ENCODE measurements around the gene PDZRN4.
"Not testable (repeated sequence)": the region's sequence is repeated elsewhere in the genome, so short reads cannot be mapped to it uniquely, and the experiment has no call there.

PDZRN4 gene

GRCh38 chr12:41310367-41310766 is 122.2 kb downstream of the PDZRN4 start:
- TF ChIP-seq, protein P1, sequence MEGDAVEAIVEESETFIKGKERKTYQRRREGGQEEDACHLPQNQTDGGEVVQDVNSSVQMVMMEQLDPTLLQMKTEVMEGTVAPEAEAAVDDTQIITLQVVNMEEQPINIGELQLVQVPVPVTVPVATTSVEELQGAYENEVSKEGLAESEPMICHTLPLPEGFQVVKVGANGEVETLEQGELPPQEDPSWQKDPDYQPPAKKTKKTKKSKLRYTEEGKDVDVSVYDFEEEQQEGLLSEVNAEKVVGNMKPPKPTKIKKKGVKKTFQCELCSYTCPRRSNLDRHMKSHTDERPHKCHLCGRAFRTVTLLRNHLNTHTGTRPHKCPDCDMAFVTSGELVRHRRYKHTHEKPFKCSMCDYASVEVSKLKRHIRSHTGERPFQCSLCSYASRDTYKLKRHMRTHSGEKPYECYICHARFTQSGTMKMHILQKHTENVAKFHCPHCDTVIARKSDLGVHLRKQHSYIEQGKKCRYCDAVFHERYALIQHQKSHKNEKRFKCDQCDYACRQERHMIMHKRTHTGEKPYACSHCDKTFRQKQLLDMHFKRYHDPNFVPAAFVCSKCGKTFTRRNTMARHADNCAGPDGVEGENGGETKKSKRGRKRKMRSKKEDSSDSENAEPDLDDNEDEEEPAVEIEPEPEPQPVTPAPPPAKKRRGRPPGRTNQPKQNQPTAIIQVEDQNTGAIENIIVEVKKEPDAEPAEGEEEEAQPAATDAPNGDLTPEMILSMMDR (IDR thresholded peaks at IDR 0.05; ENCODE audit: low read depth, low read length, missing control alignments), result no peak
- H3K4me3 ChIP-seq (ENCODE audit: low read depth, low read length), result no peak overlapping the region
- no peak for DNase-seq (ENCODE audit: low read depth)
- in situ Hi-C loops (cut with HindIII; ENCODE audit: low sequenced_read_pairs), result no loop called here

GRCh38 chr12:41311883-41312282 is 123.8 kb downstream of the PDZRN4 start:
- TF ChIP-seq, protein P1 (IDR thresholded peaks at IDR 0.05; ENCODE audit: low read depth, low read length, missing control alignments), result no peak
- in situ Hi-C loops (cut with HindIII; ENCODE audit: low sequenced_read_pairs), result no loop called here
- no peak overlapping the region for H3K4me3 ChIP-seq (ENCODE audit: low read depth, low read length)
- DNase-seq (ENCODE audit: low read depth), result no peak

- H3K4me3 ChIP-seq (ENCODE audit: low read depth, low read length); in situ Hi-C loops (cut with HindIII; ENCODE audit: low sequenced_read_pairs): not testable (repeated sequence)
Measured at GRCh38 chr12:41312451-41312850, 124.3 kb downstream of the PDZRN4 start.

GRCh38 chr12:41325336-41325735 is 137.2 kb downstream of the PDZRN4 start:
- TF ChIP-seq, protein P1 (IDR thresholded peaks at IDR 0.05; ENCODE audit: low read depth, low read length, missing control alignments), result no peak
- DNase-seq (ENCODE audit: low read depth), result no peak
- in situ Hi-C loops (cut with HindIII; ENCODE audit: low sequenced_read_pairs), result no loop called here
- no peak overlapping the region for H3K4me3 ChIP-seq (ENCODE audit: low read depth, low read length)

More at GRCh38 chr12:41312451-41312850, 124.3 kb downstream of the PDZRN4 start:
- DNase-seq (ENCODE audit: low read depth), result not testable (repeated sequence)

- H3K4me3 ChIP-seq (ENCODE audit: low read depth, low read length), result no peak overlapping the region
- in situ Hi-C loops (cut with HindIII; ENCODE audit: low sequenced_read_pairs), result no loop called here
- TF ChIP-seq, protein P1 (IDR thresholded peaks at IDR 0.05; ENCODE audit: low read depth, low read length, missing control alignments), result no peak
- DNase-seq (ENCODE audit: low read depth), result no peak
Measured at GRCh38 chr12:41327096-41327895, 139.2 kb downstream of the PDZRN4 start.

DNA sequence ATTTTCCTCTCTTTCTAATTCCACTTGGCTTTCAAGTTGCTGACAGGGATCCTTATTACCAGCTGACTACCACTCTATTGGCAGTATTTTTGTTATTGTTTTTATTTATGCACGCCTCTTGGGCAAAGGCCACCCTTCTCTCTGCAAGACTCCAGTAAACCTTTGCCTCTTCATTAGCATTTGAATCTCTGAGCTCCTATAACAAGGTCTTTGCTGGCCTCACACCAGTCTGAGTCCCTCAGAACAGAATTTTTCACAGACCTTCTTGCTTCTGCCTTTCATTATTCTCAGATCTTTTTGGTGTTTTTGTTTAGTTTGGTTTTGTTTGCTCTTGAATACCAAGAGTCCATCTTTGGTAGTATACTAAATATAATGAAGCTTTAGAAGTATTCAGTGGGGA is 145.9 kb downstream of the PDZRN4 start:
- H3K4me3 ChIP-seq (ENCODE audit: low read depth, low read length), result no peak overlapping the region
- in situ Hi-C loops (cut with HindIII; ENCODE audit: low sequenced_read_pairs), result no loop called here
- DNase-seq (ENCODE audit: low read depth), result no peak
- TF ChIP-seq, protein P1 (IDR thresholded peaks at IDR 0.05; ENCODE audit: low read depth, low read length, missing control alignments), result no peak

- no peak for DNase-seq (ENCODE audit: low read depth)
- no peak overlapping the region for H3K4me3 ChIP-seq (ENCODE audit: low read depth, low read length)
- TF ChIP-seq, protein P1 (IDR thresholded peaks at IDR 0.05; ENCODE audit: low read depth, low read length, missing control alignments), result no peak
- in situ Hi-C loops (cut with HindIII; ENCODE audit: low sequenced_read_pairs), result no loop called here
Measured at GRCh38 chr12:41334390-41334789, 146.3 kb downstream of the PDZRN4 start.

Data from astrocyte of the cerebellum (primary cell).